ENCODE results near the gene WDR75. TPM values are rescaled to one million over a fixed set of nuclear protein-coding genes. Genes with fewer than 3 reads are reported as not detected.

WDR75 gene
- total RNA-seq, 1 donor from 2014 or later = 49.8 TPM

- peaks cover 5% of the 10 kb centered on the region for H3K9me3 Mint-ChIP-seq
- no peak for DNase-seq (ENCODE audit: extremely low spot score, unreplicated experiment)
- H3K36me3 Mint-ChIP-seq = peaks cover 3% of the 10 kb centered on the region
- H3K27me3 Mint-ChIP-seq = no peaks in the 10 kb centered on the region
- H3K27ac Mint-ChIP-seq = no peak overlapping the region
- no peaks in the 10 kb centered on the region for H3K4me1 Mint-ChIP-seq (ENCODE audit: unreplicated experiment)
- no peak for TF ChIP-seq CTCF (conservative IDR thresholded peaks at IDR 0.05)
- H3K4me3 Mint-ChIP-seq = no peak overlapping the region
Measured at GRCh38 chr2:189515264-189515663, 74.0 kb downstream of the WDR75 start.

GRCh38 chr2:189516546-189516945 lies 75.3 kb downstream of the WDR75 start:
- Mint-ChIP-seq H3K36me3 (peaks cover 3% of the 10 kb centered on the region), H3K4me3 (no peak overlapping the region), H3K27me3 (no peaks in the 10 kb centered on the region), H3K4me1 (ENCODE audit: unreplicated experiment) (no peaks in the 10 kb centered on the region), H3K27ac (no peak overlapping the region), H3K9me3 (peaks cover 5% of the 10 kb centered on the region)
- no peak for TF ChIP-seq CTCF (conservative IDR thresholded peaks at IDR 0.05)
- no peak for DNase-seq (ENCODE audit: extremely low spot score, unreplicated experiment)

GRCh38 chr2:189517847-189518535 lies 76.7 kb downstream of the WDR75 start:
- H3K4me3 Mint-ChIP-seq = no peak overlapping the region
- DNase-seq (ENCODE audit: extremely low spot score, unreplicated experiment) = no peak
- no peak overlapping the region for H3K27ac Mint-ChIP-seq
- peaks cover 3% of the 10 kb centered on the region for H3K36me3 Mint-ChIP-seq
- peaks cover 5% of the 10 kb centered on the region for H3K4me1 Mint-ChIP-seq (ENCODE audit: unreplicated experiment)
- no peaks in the 10 kb centered on the region for H3K27me3 Mint-ChIP-seq
- peaks cover 5% of the 10 kb centered on the region for H3K9me3 Mint-ChIP-seq
- no peak for TF ChIP-seq CTCF (conservative IDR thresholded peaks at IDR 0.05)

- peaks cover 3% of the 10 kb centered on the region for H3K36me3 Mint-ChIP-seq
- H3K27me3 Mint-ChIP-seq = no peaks in the 10 kb centered on the region
- no peak for DNase-seq (ENCODE audit: extremely low spot score, unreplicated experiment)
- no peak overlapping the region for H3K27ac Mint-ChIP-seq
- H3K4me1 Mint-ChIP-seq (ENCODE audit: unreplicated experiment) = peaks cover 5% of the 10 kb centered on the region
- TF ChIP-seq CTCF (conservative IDR thresholded peaks at IDR 0.05) = no peak
- peaks cover 5% of the 10 kb centered on the region for H3K9me3 Mint-ChIP-seq
- no peak overlapping the region for H3K4me3 Mint-ChIP-seq
Measured at GRCh38 chr2:189519631-189520387, 78.5 kb downstream of the WDR75 start.

GRCh38 chr2:189521699-189522434 lies 80.6 kb downstream of the WDR75 start:
- H3K4me1 Mint-ChIP-seq (ENCODE audit: unreplicated experiment) = peaks cover 5% of the 10 kb centered on the region
- H3K27me3 Mint-ChIP-seq = no peaks in the 10 kb centered on the region
- H3K27ac Mint-ChIP-seq = no peak overlapping the region
- TF ChIP-seq CTCF (conservative IDR thresholded peaks at IDR 0.05) = peak; percentile 23
- no peak for DNase-seq (ENCODE audit: extremely low spot score, unreplicated experiment)
- H3K36me3 Mint-ChIP-seq = peaks cover 3% of the 10 kb centered on the region
- peaks cover 5% of the 10 kb centered on the region for H3K9me3 Mint-ChIP-seq
- no peak overlapping the region for H3K4me3 Mint-ChIP-seq

Measured in type B pancreatic cell (in vitro differentiated cells).